HFFc6 (cell line): ENCODE results near the gene KIF12. TPM values are rescaled to one million over a fixed set of nuclear protein-coding genes. Genes with fewer than 3 reads are reported as not detected.

Experiments used
- DNase-seq: peaks from one replicate; pipeline ENCODE4 v3.0.0-alpha.2; 2018
- H3K27ac Mint-ChIP-seq: 2 replicates; pipeline ENCODE4 v1.8.0; 2020; ENCODE audit warnings: mild to moderate bottlenecking, mixed read lengths
- H3K27me3 Mint-ChIP-seq: 2 replicates; pipeline ENCODE4 v1.8.0; 2021; ENCODE audit warnings: mild to moderate bottlenecking, moderate library complexity, mixed read lengths; ENCODE audit not compliant: insufficient read depth
- H3K36me3 Mint-ChIP-seq: 2 replicates; pipeline ENCODE4 v1.8.0; 2021; ENCODE audit warnings: low read depth, mixed read lengths
- H3K4me1 Mint-ChIP-seq: 2 replicates; pipeline ENCODE4 v1.8.0; 2020; ENCODE audit warnings: low read depth, mixed read lengths
- H3K4me3 Mint-ChIP-seq: 2 replicates; pipeline ENCODE4 v1.8.0; 2020; ENCODE audit warnings: mild to moderate bottlenecking, moderate library complexity, mixed read lengths
- H3K9me3 Mint-ChIP-seq: 2 replicates; pipeline ENCODE4 v1.8.0; 2020; ENCODE audit warnings: mild to moderate bottlenecking, mixed read lengths
- CTCF ChIP-seq: fragments of 200-600 bp; sonication (generic); IDR thresholded peaks from 2 replicates; pipeline ENCODE4 v1.5.0; 2021; ENCODE audit warnings: antibody characterized with exemption, mild to moderate bottlenecking
- total RNA-seq, 6 experiments: library from RNA; stranded (reverse); fragmentation: NEBNext Ultra II Directional; extraction: Animal tissue kit (Norgen Biotek cat#: 25700); gene quantifications; 2 replicates in 1 of 6; 3 replicates in 5 of 6; pipeline ENCODE4 v1.2.3, GENCODE V29; 2021

The KIF12 gene
- total RNA-seq, 6 experiments from 2014 or later, result not detected

- Mint-ChIP-seq H3K36me3 (peaks cover 5% of the 10 kb centered on the region), H3K27ac (no peak overlapping the region), H3K4me1 (peaks cover 27% of the 10 kb centered on the region), H3K27me3 (peaks cover 6% of the 10 kb centered on the region; the same call in 1 of the 2 replicates), H3K9me3 (peaks cover 9% of the 10 kb centered on the region), H3K4me3 (no peak overlapping the region)
- no peak for TF ChIP-seq CTCF
- DNase-seq, result no peak
Observed at GRCh38 chr9:114107286-114108001, 8.4 kb upstream of the KIF12 start.

- peaks cover 18% of the 10 kb centered on the region for H3K9me3 Mint-ChIP-seq
- peaks cover 11% of the 10 kb centered on the region for H3K36me3 Mint-ChIP-seq
- H3K4me3 Mint-ChIP-seq, result no peak overlapping the region
- peaks cover 10% of the 10 kb centered on the region for H3K4me1 Mint-ChIP-seq
- peaks cover 7% of the 10 kb centered on the region; the same call in 1 of the 2 replicates for H3K27me3 Mint-ChIP-seq
- no peak overlapping the region for H3K27ac Mint-ChIP-seq
- TF ChIP-seq CTCF, result no peak
- DNase-seq, result no peak
Observed at GRCh38 chr9:114105236-114105635, 6.1 kb upstream of the KIF12 start.

GRCh38 chr9:114102484-114102883 lies 3.4 kb upstream of the KIF12 start:
- peaks cover 19% of the 10 kb centered on the region for H3K27me3 Mint-ChIP-seq
- DNase-seq, result no peak
- no peak for TF ChIP-seq CTCF
- H3K27ac Mint-ChIP-seq, result no peak overlapping the region
- peaks cover 11% of the 10 kb centered on the region for H3K36me3 Mint-ChIP-seq
- no peaks in the 10 kb centered on the region for H3K4me1 Mint-ChIP-seq
- H3K4me3 Mint-ChIP-seq, result no peak overlapping the region
- H3K9me3 Mint-ChIP-seq, result peaks cover 18% of the 10 kb centered on the region

DNA sequence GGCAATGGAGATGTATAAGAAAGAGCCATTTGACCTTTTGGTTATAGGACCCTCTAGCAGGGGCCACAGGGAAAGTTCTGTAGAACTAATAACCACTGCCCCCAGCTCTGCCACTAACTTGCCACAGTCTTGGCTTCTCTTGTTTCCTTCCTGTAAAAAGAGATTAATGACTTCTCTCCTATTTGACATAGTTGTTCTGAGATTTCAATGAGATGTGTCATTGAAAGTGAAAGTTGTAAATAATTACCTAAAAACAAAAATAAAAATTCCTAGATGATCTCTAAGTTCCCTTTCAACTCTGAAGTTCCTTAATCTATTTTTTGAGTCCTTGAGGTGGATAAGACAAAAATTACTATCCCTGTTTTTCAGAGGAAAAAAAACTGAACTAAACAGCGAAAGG lies 1.4 kb upstream of the KIF12 start:
- Mint-ChIP-seq H3K27ac (no peak overlapping the region), H3K4me1 (no peaks in the 10 kb centered on the region), H3K4me3 (no peak overlapping the region), H3K27me3 (peaks cover 25% of the 10 kb centered on the region), H3K9me3 (peaks cover 18% of the 10 kb centered on the region), H3K36me3 (peaks cover 11% of the 10 kb centered on the region)
- no peak for DNase-seq
- no peak for TF ChIP-seq CTCF

DNA sequence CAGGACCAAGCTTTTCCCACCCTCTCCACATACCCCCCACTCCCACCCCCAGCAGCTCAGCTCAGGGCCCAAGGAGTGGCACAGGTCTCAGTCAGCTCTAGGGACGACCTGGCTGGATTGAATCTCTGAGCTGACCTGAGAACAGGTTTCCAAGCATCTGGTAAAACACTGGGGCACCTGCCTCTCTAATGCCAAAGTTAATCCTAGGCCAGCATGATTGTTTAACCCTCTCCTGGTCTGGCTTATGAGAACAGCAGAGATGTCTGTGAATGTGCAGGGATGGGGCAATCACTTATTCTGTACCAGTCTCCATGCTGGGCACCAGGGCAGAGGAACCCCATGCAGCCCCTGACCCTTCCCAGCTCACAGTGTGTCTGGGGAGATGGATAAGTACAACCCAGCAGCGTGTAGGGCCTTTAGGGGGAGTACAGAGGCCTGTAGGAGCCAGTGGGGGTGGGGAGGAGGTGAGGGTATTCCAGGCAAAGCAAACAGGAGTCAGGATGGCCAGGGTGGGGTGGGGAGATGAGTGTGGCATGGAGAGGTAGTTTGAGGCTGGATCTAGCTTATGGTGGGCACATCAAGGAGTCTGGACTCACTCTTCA lies 678 bp upstream of the KIF12 start:
- Mint-ChIP-seq H3K36me3 (peaks cover 11% of the 10 kb centered on the region), H3K27me3 (peaks cover 25% of the 10 kb centered on the region), H3K9me3 (peaks cover 18% of the 10 kb centered on the region), H3K27ac (no peak overlapping the region), H3K4me3 (no peak overlapping the region), H3K4me1 (no peaks in the 10 kb centered on the region)
- no peak for DNase-seq
- no peak for TF ChIP-seq CTCF
